HG03095 (cell line): ENCODE measurements around the gene CDKN2B-AS1.

Experiments used
- ATAC-seq: cut with Tn5 transposase; IDR thresholded peaks from one replicate; pipeline ENCODE4 v1.9.1; 2021; ENCODE audit warnings: moderate library complexity; ENCODE audit not compliant: unreplicated experiment

CDKN2B-AS1 gene

DNA sequence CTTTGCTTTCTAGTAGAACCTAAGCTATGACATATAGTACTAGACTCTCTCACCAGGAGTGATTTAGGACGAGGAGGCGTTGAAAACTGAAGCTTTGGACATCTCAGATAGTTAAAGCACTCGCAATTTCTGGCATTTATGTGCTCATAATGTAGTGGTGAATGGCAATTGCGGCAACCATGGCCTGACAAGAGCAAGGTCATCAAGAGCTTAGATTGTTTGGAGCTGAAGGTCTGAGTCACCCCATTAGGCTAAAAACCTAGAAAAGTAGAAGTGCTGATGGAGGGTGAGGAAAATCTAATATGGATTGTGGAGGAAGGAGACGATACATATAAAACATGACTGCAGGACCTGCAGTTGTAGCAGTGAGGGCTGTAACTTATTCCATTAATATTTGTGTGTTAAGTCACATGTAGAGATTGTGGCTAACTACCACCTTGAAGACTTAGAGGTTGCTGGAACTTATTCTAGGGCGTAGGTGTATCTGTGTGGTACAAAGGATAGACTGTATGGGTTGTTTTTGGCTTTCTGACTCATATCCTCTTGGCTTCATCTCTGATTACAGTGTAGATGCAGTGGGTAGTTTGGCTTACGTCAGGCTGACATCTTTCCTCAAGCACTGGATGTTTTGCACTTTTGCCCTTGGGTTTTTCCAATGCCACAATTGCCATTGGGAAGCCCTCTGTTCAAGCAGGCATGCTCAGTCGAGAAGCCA is 153.4 kb downstream of the CDKN2B-AS1 start:
- ATAC-seq = no peak

DNA sequence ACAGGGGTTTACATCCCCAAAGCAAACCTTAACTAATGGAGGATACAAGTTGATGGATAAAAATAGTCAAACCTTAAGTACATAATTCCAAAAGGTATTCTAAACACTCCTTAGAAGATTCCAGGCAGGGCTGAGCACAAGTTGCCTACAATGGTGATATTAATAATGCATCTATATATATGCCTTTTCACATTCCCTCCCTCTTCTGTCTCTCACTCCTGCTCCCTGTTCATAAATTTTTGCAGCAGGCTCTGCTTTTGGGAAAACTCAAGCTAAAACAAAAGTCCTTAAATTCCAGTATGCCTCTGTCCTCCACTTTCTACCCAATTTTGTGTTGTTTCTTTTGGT is 153.9 kb downstream of the CDKN2B-AS1 start:
- ATAC-seq = no peak

DNA sequence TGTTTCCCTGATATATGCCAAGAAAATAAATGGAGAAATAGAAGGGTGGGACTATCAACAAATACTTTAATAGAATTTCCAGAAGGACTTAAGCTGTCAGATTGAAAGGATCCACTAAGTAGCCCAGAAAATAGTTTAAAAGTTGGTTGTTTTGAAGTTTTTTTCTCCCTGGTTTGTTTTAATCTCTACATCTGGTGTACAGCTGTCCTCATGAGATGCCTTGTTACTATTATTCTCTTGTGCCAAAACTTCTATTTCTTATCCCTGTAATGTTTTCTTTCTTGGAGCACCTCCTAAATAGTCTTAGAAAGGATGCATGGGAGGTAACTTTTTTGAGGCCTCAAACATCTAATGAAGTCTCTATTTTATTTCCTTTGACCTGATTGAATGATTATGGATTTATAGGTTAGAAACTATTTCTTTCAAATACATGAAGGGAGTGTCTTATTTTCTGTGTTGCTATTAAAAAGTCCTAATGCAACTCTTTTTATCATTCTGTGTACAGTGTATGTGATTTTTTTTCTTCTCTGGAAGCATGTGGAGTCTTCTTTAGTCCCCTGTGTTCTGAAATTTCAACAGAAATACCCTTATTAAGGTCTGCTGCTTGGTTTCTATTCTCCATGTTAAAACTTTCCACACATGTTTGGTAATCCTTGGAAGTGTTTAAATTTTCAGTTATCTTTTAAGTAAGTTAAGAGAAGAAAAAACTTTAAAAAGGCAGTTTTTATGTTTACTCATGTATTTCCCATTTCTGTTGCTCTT is 154.5 kb downstream of the CDKN2B-AS1 start:
- ATAC-seq = no peak

DNA sequence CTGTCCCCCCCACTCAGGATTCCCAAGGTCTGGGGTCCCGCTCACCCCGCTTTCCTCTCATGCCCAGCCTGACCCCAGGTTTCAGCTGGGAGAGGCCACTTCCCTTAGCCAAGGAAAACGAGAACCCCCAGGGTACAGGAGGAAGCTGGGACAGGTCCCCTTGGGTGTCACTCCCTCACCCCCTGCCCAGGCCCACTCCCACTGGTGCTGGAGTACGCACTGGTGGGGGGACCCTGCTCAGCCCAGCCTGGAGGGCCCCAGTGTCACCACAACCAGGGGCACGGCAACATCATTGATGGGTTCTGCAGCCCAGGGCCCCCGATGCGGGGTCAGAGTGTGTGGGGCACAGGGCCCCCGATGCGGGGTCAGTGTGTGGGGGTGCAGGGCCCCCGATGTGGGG is 159.5 kb downstream of the CDKN2B-AS1 start:
- no peak for ATAC-seq

DNA sequence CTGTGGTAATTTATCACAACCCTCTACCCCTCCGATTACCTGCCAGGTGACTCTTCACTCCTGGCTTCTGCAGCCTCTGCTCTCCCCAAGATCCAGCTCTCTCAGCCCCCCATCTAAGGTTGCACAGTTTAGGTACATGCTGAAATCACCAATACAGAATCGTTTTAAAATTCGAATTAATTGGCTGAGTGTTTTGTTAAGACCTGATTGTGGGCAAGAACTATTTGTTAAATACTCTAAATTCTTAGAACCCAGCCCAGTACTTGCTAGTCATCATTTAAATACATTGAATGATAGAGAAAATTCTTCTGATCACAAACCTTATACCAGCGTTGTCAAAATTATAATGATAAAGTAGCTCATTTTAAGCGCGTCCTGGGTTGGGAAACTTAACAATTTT is 162.0 kb downstream of the CDKN2B-AS1 start:
- no peak for ATAC-seq

DNA sequence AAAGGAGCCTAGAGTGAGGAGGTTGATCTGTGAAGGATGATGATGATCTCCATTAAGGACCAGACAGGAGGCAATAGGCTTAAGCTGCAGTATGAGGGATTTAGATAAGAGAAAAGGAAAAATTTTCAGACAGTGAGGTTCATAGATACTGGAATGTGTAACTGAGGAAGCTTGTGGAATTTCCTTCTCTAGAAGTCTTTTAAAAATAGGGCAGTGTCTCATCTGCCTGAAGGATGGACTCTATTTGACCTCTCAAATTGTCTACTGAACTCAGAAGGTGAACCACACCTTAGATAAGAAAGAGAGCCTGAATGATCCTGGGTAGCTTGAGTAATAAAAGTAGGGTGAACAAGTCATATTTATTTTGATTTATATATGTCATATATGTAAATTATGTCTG is 162.7 kb downstream of the CDKN2B-AS1 start:
- ATAC-seq = no peak

DNA sequence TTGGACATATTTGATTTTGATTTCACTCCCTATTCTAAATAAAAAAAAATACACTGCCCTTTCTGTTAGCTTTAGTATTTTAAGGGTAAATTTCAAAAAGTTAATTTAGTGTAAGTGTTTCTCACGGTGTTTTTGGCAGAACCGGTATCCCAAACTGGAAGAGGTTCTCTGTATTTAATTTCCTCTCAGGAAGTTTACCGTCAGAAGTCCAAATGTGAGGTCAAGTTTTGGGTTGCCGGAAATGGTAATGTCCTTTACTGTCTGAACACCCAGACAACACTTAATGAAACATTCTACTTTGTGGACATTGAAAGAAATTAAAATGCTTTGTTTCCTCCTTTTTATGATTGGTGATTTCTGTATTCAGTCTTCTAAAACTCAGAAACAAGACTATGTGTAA is 163.2 kb downstream of the CDKN2B-AS1 start:
- ATAC-seq = no peak

DNA sequence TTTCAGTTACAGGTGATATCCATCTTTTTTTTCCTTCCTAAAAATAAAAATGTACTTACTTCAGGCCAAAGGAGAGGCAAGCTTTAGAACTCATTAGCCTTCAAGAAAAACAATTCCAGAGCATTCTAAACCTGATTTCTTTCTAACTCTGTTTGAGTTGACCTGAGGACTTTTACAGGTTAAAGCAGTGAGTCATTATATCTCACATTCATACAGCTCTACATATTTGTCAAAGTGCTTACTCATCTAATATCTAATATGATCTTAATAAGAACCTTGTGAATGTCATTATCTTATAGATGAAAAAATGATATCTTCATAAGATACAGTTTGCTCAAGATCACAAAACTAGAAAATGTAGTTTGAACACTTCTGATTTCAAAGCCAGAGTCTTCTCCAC is 163.7 kb downstream of the CDKN2B-AS1 start:
- no peak for ATAC-seq

DNA sequence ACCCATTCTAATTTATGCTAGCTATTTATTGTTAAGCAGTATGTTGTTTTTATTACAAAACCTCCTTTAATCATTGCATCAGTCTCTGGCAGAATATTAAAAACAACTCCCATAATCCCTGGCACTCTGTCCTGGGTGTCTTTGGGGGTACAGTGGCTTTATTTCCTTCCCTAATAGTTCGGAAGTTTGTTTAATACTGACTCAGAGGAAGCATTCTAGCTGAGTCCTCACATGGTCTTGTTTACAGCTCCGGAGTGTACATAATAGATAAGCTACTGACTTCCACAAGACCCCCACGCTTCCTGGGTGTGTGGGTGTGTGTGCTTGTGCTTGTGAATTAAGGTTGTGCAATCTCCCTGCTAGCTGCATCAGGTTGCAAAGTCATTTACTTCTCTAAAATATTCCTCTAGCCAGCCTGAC is 164.3 kb downstream of the CDKN2B-AS1 start:
- ATAC-seq = no peak

DNA sequence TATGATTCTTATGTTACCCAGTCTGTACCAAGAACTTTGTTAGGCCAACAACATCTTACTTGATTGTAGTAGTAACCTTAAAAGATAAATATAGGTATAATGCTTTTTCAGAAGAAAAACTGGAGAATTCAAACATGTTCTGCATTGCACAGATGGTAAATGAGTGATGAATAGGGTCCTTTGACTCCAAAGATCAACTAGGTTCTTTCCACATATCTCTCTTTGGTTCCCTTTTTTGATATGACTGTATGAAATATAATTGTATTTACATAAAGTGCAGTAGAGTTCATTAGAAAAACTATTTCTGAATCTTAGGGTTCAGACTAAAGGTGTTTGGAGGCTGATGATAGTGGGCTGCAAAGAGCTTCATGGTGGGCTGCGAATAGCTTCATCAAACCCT is 165.0 kb downstream of the CDKN2B-AS1 start:
- ATAC-seq = no peak

DNA sequence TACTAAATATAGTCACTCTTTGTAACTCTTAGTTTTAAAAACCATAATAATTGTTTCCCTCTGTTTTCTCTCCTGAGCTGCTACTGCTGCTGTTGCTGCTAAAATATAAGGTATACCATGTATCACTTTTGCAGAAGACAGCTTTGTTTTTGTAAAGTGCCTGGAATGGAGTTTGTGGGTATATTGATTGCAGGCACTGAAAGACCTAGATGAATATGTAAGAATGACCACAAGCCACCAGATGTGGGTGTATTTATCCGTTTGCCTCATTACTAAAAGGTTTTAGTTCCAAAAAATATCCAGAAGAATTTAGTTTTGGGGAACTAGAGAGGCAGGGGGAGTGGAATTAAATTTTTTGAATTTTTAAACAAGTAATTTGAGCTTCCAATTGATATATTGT is 165.6 kb downstream of the CDKN2B-AS1 start:
- no peak for ATAC-seq

DNA sequence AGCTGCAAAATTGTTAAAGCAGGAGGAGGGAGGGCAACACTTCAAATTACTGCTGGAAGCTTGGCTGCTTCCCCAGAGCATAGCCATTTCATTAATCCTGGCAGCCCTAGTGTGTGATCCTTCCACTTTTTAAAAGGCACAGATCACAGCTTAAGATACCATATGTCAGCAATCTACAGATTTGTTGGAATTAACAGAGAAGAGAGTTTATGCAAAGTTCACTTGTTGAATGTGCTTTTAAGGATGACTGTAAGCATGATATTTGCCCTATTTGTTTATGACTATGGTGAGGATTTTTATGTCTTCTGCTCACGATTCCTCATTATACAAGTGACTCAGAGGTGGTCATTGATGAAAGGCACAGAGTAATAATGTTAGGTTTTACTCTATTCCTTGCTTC is 170.6 kb downstream of the CDKN2B-AS1 start:
- ATAC-seq = no peak

DNA sequence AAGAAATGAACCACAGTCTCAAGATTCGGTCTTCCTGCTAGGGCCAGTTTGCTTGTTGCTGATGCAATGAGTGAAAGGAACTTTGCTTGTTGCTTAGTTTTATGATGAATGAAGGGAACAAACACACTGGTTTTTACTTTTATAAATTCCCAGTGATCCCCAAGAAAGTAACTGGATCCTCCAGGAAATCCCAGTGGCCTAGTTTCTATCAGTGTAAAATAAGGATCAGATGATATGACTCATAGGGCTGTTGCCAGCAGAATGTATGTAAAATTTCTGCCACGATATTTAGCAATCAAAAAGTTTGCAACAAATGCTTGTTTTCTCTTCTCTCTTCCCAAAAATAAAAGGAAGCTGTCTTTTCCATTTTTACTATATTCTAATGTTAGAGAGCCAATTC is 174.7 kb downstream of the CDKN2B-AS1 start:
- ATAC-seq = no peak

DNA sequence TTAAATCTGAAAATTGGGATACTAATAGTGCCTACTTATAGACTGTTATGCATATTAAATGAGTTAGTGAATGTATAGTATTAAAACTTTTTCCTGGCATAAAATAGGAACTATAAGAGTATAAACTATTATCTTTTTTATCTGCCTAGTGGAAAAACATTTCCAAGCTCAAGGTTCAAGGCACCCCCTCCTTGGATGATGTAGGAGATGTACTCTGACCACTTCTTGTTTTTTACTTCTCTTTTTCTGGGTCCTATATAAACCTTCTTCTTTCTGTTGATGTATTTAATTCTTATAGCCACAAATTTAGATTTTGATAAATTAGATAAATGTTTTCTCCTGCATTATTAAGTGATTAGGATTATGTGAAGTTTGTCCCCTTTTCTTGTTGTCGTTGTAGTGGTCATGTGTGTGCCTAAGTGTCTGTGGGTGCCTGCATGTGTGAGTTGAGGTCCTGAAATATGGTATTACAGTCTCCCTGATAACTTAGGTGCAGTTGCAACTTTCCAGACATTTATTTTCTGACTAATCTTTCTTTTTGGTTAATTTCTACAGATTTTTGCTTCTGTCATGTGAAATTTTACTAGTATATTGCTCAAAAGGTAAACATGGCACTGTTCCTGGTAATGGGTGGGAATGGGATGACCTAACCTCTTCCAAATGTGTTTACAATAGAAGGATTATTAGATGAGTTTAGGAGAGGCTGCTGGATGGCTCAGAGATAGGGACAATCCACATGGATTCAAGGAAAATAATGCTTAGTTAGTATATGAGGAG is 175.3 kb downstream of the CDKN2B-AS1 start:
- no peak for ATAC-seq
